Activated CD4-positive, alpha-beta T cell treated with anti-CD3 and anti-CD28 coated beads for 36 hours (primary cell): ENCODE measurements around the gene RNASE7. TPM values are rescaled to one million over a fixed set of nuclear protein-coding genes. Genes with fewer than 3 reads are reported as not detected.

ENCODE experiments used
- ATAC-seq: fragments of 200-7000 bp; cut with Tn5 transposase; one replicate; pipeline ENCODE4 v1.10.0; 2021; ENCODE audit warnings: mild to moderate bottlenecking, moderate library complexity
- CTCF ChIA-PET: fragments of 350-600 bp; sonication (Branson Sonifier 250); formaldehyde crosslinking; loops from one replicate; lab custom pipeline; 2021; ENCODE audit warnings: antibody characterized with exemption; lab: Charles Lee
- POLR2A ChIA-PET: fragments of 350-600 bp; sonication (Branson Sonifier 250); formaldehyde crosslinking; loops from one replicate; lab custom pipeline; 2021; ENCODE audit warnings: antibody characterized with exemption, inconsistent platforms; lab: Charles Lee
- DNase-seq: peaks from one replicate; pipeline ENCODE4 v3.0.0-alpha.2; 2020
- H3K27ac Mint-ChIP-seq: one replicate; pipeline ENCODE4 v1.8.0; 2021; ENCODE audit warnings: mixed read lengths
- H3K27me3 Mint-ChIP-seq: one replicate; pipeline ENCODE4 v1.8.0; 2021; ENCODE audit warnings: mixed read lengths
- H3K36me3 Mint-ChIP-seq: one replicate; pipeline ENCODE4 v1.8.0; 2021; ENCODE audit warnings: low read depth, mixed read lengths
- H3K4me1 Mint-ChIP-seq: one replicate; pipeline ENCODE4 v1.8.0; 2021; ENCODE audit warnings: mixed read lengths
- H3K4me3 Mint-ChIP-seq: one replicate; pipeline ENCODE4 v1.8.0; 2021; ENCODE audit warnings: mild to moderate bottlenecking, moderate library complexity, mixed read lengths
- H3K9me3 Mint-ChIP-seq: one replicate; pipeline ENCODE4 v1.8.0; 2021; ENCODE audit warnings: low read depth, mixed read lengths
- intact Hi-C, 2 experiments: fragments of 100-400 bp; cut with DNase I in 1 of 2; cut with micrococcal nuclease in 1 of 2; formaldehyde crosslinking; loops; one replicate each; pipeline versions ENCODE4 v1.14.2 to v1.15.1; 2022 to 2024; cut with DNase I, micrococcal nuclease
- total RNA-seq, 2 experiments: library from RNA; stranded (reverse); gene quantifications; one replicate each; pipeline ENCODE4 v1.2.3, GENCODE V29; 2021

RNASE7 gene
- total RNA-seq, 2 experiments from 2014 or later = not detected

- Mint-ChIP-seq H3K4me3 (no peak overlapping the region), H3K36me3 (no peaks in the 10 kb centered on the region), H3K4me1 (no peaks in the 10 kb centered on the region), H3K27me3 (peaks cover 6% of the 10 kb centered on the region), H3K9me3 (no peaks in the 10 kb centered on the region), H3K27ac (no peak overlapping the region)
- DNase-seq (no peak), ATAC-seq (no peak)
- ChIA-PET POLR2A (no interaction called here), CTCF (interaction anchor here (0.7 to 1.1 kb wide), 2 partner anchors 27 to 64 kb away, joined by 3 to 5 read pairs; no protein-coding TSS in a partner anchor)
- intact Hi-C loops = no loop called here
Measured at GRCh38 chr14:21077672-21078071, 35.5 kb downstream of the RNASE7 start.

DNA sequence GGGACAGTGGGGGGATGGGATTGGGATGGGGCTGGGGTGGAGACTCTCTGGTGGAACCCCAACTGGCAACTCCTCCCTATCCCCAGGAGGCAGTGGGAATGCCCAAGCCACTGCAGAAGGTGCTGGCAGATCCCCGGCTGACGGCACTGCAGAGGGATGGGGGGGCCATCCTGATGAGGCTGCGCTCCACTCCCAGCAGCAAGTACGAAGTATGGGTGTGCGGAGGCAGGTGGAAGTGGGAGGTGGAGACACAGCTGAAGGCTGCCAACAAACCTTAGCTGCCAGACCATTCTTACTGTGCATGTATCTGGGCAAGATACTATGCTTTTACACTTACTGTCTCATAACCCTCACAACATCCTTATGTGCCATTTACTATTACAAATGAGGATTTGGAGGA is 36.1 kb downstream of the RNASE7 start:
- Mint-ChIP-seq H3K27ac (no peak overlapping the region), H3K4me3 (no peak overlapping the region), H3K9me3 (no peaks in the 10 kb centered on the region), H3K4me1 (no peaks in the 10 kb centered on the region), H3K27me3 (peaks cover 4% of the 10 kb centered on the region), H3K36me3 (no peaks in the 10 kb centered on the region)
- intact Hi-C loops = no loop called here
- POLR2A ChIA-PET = no interaction called here
- DNase-seq (no peak), ATAC-seq (no peak)
- CTCF ChIA-PET = interaction anchor here (0.7 kb wide), 1 partner anchor 26 kb away, joined by 3 read pairs; no protein-coding TSS in a partner anchor

DNA sequence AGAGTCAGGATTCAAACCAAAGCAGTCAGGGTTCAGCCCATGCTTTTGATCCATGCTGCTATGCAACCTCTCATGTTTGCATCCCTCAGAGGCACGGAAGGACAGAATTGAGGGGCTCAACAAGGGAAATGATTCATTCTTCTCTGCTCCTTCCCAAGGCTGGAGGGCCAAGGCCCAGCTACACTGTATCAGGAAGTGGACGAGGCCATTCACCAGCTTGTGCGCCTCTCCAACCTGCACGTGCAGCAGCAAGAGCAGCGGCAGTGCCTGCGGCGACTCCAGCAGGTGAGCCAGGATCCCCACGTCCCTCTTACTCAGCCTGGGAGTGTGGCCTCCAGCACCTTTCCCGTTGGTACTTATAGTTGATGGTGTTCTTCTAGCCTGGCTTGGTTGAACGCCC is 36.6 kb downstream of the RNASE7 start:
- DNase-seq (no peak), ATAC-seq (no peak)
- H3K27ac Mint-ChIP-seq = no peak overlapping the region
- intact Hi-C loops = no loop called here
- POLR2A ChIA-PET = no interaction called here
- H3K4me1 Mint-ChIP-seq = no peaks in the 10 kb centered on the region
- H3K27me3 Mint-ChIP-seq = no peaks in the 10 kb centered on the region
- CTCF ChIA-PET = interaction anchor here (0.7 to 1.5 kb wide), 4 partner anchors 8 to 64 kb away, joined by 3 to 7 read pairs (median 3); no protein-coding TSS in a partner anchor
- no peaks in the 10 kb centered on the region for H3K36me3 Mint-ChIP-seq
- H3K4me3 Mint-ChIP-seq = no peak overlapping the region
- no peaks in the 10 kb centered on the region for H3K9me3 Mint-ChIP-seq

DNA sequence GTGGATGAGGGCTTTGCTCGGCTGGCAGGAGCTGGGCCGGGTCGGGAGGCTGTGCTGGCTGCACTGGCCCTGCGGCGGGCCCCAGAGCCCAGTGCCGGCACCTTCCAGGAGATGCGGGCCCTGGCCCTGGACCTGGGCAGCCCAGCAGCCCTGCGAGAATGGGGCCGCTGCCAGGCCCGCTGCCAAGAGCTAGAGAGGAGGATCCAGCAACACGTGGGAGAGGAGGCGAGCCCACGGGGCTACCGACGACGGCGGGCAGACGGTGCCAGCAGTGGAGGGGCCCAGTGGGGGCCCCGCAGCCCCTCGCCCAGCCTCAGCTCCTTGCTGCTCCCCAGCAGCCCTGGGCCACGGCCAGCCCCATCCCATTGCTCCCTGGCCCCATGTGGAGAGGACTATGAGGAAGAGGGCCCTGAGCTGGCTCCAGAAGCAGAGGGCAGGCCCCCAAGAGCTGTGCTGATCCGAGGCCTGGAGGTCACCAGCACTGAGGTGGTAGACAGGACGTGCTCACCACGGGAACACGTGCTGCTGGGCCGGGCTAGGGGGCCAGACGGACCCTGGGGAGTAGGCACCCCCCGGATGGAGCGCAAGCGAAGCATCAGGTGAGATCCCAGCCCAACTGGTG is 39.5 kb downstream of the RNASE7 start:
- CTCF ChIA-PET = interaction anchor here (0.6 to 2.7 kb wide), 4 partner anchors 10 to 39 kb away, joined by 3 to 13 read pairs (median 4); no protein-coding TSS in a partner anchor

DNA sequence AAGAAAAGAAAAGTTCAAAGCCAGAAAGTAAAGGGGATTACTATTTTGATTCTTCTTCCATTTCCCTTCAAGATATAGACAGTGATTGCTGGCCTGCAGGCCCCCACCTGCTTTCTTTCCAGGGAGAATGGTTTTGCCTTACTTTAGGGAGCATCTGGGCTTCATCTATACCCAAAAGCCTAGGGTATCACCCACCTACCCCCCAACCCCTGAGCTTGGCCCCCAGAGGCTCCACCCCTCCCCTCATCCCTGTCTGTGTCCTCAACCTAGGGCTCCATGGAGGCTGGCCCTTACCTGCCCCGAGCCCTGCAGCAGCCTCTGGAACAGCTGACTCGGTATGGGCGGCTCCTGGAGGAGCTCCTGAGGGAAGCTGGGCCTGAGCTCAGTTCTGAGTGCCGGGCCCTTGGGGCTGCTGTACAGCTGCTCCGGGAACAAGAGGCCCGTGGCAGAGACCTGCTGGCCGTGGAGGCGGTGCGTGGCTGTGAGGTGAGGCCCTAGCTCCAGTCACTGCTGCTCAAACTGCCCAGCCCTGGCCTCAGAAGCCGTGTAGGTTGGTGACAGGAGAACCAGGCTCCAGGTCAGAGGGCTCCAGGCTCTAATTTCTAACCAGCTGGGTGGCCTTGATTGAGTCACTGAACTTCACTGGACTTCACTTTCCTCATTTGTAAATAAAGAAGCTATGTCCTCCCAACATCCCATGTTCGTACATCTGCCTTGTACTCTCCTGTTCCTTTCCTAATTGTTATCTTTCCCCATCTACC is 41.6 kb downstream of the RNASE7 start:
- Mint-ChIP-seq H3K4me1 (peaks cover 19% of the 10 kb centered on the region), H3K9me3 (no peaks in the 10 kb centered on the region), H3K36me3 (no peaks in the 10 kb centered on the region), H3K4me3 (no peak overlapping the region), H3K27me3 (no peaks in the 10 kb centered on the region), H3K27ac (no peak overlapping the region)
- DNase-seq (no peak), ATAC-seq (no peak)
- intact Hi-C loops = no loop called here
- CTCF ChIA-PET = interaction anchor here (1.1 to 7.3 kb wide), 5 partner anchors 9 to 69 kb away, joined by 3 to 48 read pairs (median 8); partner anchors contain the start of gene ARHGEF40
- POLR2A ChIA-PET = no interaction called here

More for the DNA sequence above, 39.5 kb downstream of the RNASE7 start:
- no peak overlapping the region for H3K4me3 Mint-ChIP-seq
- peaks cover 6% of the 10 kb centered on the region for H3K4me1 Mint-ChIP-seq
- intact Hi-C loops = no loop called here
- no peaks in the 10 kb centered on the region for H3K36me3 Mint-ChIP-seq
- H3K27me3 Mint-ChIP-seq = no peaks in the 10 kb centered on the region
- POLR2A ChIA-PET = interaction anchor here (1.0 kb wide), 1 partner anchor 13 kb away, joined by 3 read pairs; no protein-coding TSS in a partner anchor
- no peak overlapping the region for H3K27ac Mint-ChIP-seq
- DNase-seq = no peak
- no peaks in the 10 kb centered on the region for H3K9me3 Mint-ChIP-seq
- no peak for ATAC-seq

GRCh38 chr14:21084396-21084795 is 42.2 kb downstream of the RNASE7 start:
- ChIA-PET CTCF (interaction anchor here (0.6 to 7.3 kb wide), 5 partner anchors 8 to 377 kb away, joined by 3 to 48 read pairs (median 4); partner anchors contain the start of gene ARHGEF40), POLR2A (no interaction called here)
- Mint-ChIP-seq H3K4me3 (no peak overlapping the region), H3K4me1 (peaks cover 19% of the 10 kb centered on the region), H3K36me3 (no peaks in the 10 kb centered on the region), H3K27ac (no peak overlapping the region), H3K27me3 (no peaks in the 10 kb centered on the region), H3K9me3 (no peaks in the 10 kb centered on the region)
- no peak for ATAC-seq
- no peak for DNase-seq
- intact Hi-C loops = no loop called here

DNA sequence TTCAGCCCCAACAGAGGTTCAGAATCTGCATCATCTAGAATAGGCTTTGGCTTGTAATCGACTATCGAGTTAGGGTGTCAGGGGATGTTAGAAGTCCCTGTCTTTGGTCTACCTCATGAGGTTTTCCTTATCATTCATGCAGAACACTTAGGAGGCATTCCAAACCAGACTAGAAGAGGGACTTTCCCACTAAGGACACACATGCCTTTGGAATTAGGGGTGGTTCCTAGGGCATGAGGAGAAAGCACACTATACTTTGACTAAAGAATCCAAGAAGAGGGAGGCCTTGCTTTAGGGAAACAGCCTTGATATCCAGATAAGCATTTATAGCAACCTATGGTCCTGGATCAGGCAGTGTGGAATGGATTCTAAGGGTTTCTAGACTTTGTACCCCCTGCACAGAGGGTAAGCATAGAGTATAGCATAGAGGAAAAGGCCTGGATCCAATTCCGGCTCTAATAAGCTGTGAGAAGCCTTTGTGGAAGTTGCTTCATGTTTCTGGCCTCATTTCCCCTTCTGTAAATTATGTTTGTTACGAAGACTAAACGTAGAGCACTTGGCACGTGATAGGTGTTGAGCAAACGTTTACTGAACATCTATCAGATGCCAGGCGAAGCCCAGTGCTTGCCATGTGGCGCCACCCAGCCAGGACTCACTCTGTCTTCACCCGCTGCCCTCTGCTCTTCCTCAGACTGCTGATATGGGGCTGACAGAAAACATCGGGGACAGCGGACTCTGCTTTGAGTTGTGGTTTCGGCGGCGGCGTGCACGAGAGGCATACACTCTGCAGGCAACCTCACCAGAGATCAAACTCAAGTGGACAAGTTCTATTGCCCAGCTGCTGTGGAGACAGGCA is 43.1 kb downstream of the RNASE7 start:
- ChIA-PET POLR2A (interaction anchor here (0.5 kb wide), 1 partner anchor 406 kb away, joined by 5 read pairs; no protein-coding TSS in a partner anchor), CTCF (interaction anchor here (0.7 to 7.3 kb wide), 3 partner anchors 14 to 378 kb away, joined by 3 to 48 read pairs (median 45); partner anchors contain the start of gene ARHGEF40)
- ATAC-seq = no peak
- no peaks in the 10 kb centered on the region for H3K27me3 Mint-ChIP-seq
- peaks cover 19% of the 10 kb centered on the region for H3K4me1 Mint-ChIP-seq
- DNase-seq = no peak
- no peaks in the 10 kb centered on the region for H3K36me3 Mint-ChIP-seq
- H3K9me3 Mint-ChIP-seq = no peaks in the 10 kb centered on the region
- intact Hi-C loops = no loop called here
- H3K27ac Mint-ChIP-seq = no peak overlapping the region
- H3K4me3 Mint-ChIP-seq = no peak overlapping the region

- no peaks in the 10 kb centered on the region for H3K9me3 Mint-ChIP-seq
- no peak overlapping the region for H3K4me3 Mint-ChIP-seq
- H3K4me1 Mint-ChIP-seq = peaks cover 19% of the 10 kb centered on the region
- DNase-seq (no peak), ATAC-seq (no peak)
- intact Hi-C loops = loop anchor here (1.0 to 2.0 kb wide), 2 partner anchors 16 kb away; partner anchors contain the start of gene ARHGEF40 (in 1 of the 2)
- CTCF ChIA-PET = interaction anchor here (0.8 to 7.3 kb wide), 9 partner anchors 11 to 82 kb away, joined by 3 to 54 read pairs (median 8); partner anchors contain the start of genes ARHGEF40 and ZNF219
- POLR2A ChIA-PET = no interaction called here
- H3K27me3 Mint-ChIP-seq = no peaks in the 10 kb centered on the region
- no peak overlapping the region for H3K27ac Mint-ChIP-seq
- peaks cover 4% of the 10 kb centered on the region for H3K36me3 Mint-ChIP-seq
Measured at GRCh38 chr14:21086908-21087293, 44.7 kb downstream of the RNASE7 start.

- Mint-ChIP-seq H3K9me3 (no peaks in the 10 kb centered on the region), H3K4me1 (peaks cover 20% of the 10 kb centered on the region), H3K36me3 (peaks cover 5% of the 10 kb centered on the region), H3K27ac (peak overlapping the region; percentile 2), H3K27me3 (no peaks in the 10 kb centered on the region), H3K4me3 (no peak overlapping the region)
- DNase-seq (peak; percentile 58), ATAC-seq (peak; percentile 77)
- intact Hi-C loops = loop anchor here (1.0 to 2.0 kb wide), 2 partner anchors 16 to 17 kb away; partner anchors contain the start of gene ARHGEF40 (in 1 of the 2)
- CTCF ChIA-PET = interaction anchor here (0.8 to 7.3 kb wide), 10 partner anchors 10 to 116 kb away, joined by 3 to 54 read pairs (median 6); partner anchors contain the start of genes ARHGEF40 and ZNF219
- POLR2A ChIA-PET = no interaction called here
Measured at GRCh38 chr14:21087294-21088091, 45.3 kb downstream of the RNASE7 start.

GRCh38 chr14:21088687-21089086 is 46.5 kb downstream of the RNASE7 start:
- H3K27me3 Mint-ChIP-seq = no peaks in the 10 kb centered on the region
- ATAC-seq (no peak), DNase-seq (no peak)
- H3K36me3 Mint-ChIP-seq = peaks cover 6% of the 10 kb centered on the region
- POLR2A ChIA-PET = no interaction called here
- H3K4me1 Mint-ChIP-seq = peaks cover 23% of the 10 kb centered on the region
- intact Hi-C loops = no loop called here
- no peak overlapping the region for H3K4me3 Mint-ChIP-seq
- no peak overlapping the region for H3K27ac Mint-ChIP-seq
- CTCF ChIA-PET = interaction anchor here (0.6 to 7.3 kb wide), 11 partner anchors 9 to 540 kb away, joined by 3 to 54 read pairs (median 9); partner anchors contain the start of genes ARHGEF40, TMEM253 and ZNF219
- no peaks in the 10 kb centered on the region for H3K9me3 Mint-ChIP-seq
